NCI-H748 treated with DMSO at 0.1 percent for 48 hours (cell line): ENCODE results near the gene MYO15B.
"Not testable (repeated sequence)": the region's sequence is repeated elsewhere in the genome, so short reads cannot be mapped to it uniquely, and the experiment has no call there.

Experiments
- DNase-seq: peaks from one replicate; lab custom pipeline; 2025; lab: John Stamatoyannopoulos, UW

Gene MYO15B

GRCh38 chr17:75624714-75625345 lies 37.2 kb downstream of the MYO15B start:
- no peak for DNase-seq

GRCh38 chr17:75625813-75626486 lies 38.4 kb downstream of the MYO15B start:
- DNase-seq = no peak

DNA sequence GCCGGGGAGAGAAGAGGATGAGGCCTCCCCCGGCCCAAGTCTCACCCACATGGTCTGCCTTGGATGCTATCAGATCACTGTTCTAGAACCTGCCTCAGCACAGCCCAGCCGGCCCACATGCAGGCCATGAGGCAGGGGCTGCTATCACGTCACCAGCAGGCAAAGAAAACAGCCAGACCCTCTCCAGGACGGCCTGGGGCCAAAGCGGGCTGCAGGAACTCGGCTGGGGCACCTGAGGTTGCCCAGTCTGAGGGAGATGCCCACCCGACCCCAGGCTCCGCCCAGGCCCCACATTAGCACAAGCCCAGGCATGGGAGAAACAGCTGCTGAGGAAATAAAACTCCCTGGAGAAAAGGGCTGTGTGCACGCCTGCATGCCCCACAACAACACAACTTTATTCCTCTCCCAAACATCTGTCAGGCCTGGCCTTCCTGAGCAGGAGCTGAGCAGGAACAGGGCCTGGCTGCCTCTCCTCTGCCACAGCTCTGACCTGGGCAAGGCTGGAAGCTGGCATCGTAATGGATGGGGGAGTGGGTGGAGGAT lies 39.0 kb downstream of the MYO15B start:
- no peak for DNase-seq

DNA sequence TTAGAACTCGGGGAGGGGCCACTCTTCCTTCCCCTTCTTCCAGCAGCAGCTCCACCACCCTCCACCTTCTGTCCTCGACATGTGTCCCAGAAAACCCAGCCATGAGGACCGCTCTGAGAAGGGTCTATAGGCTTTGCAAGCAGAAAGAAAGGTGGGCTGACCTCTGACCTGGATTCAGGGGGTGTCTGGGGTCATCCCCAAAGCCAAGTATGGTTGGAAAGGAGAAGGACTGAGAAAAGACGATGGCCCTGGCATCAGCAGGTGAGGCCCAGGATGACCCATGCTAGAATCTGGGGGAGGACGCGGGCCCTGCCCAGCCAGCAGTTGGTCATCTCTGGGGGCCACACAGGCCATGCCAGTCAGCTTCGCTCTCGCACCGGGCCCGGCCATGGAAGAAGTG lies 39.5 kb downstream of the MYO15B start:
- DNase-seq = no peak

DNA sequence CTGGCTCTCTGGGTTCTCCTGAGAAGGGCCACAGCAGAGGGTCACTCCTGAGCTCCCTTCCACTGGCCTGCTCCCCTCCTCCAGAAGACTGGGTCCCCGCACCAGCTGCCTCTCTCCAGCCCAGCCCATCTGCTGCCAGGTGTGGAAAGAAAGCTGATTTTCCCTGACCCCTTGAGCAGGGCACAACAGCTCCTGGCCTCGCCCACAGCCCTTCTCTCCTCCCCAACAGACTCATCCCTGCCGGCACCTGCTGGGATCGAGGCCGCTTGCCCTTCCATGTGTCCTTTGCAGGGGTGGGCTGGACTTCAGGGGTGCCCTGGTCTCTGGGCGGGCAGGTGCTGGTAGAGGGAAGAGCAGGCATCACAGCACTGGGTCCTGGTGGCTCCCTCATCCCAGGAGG lies 40.8 kb downstream of the MYO15B start:
- no peak for DNase-seq

- DNase-seq = no peak
Observed at GRCh38 chr17:75629157-75629556, 41.6 kb downstream of the MYO15B start.

DNA sequence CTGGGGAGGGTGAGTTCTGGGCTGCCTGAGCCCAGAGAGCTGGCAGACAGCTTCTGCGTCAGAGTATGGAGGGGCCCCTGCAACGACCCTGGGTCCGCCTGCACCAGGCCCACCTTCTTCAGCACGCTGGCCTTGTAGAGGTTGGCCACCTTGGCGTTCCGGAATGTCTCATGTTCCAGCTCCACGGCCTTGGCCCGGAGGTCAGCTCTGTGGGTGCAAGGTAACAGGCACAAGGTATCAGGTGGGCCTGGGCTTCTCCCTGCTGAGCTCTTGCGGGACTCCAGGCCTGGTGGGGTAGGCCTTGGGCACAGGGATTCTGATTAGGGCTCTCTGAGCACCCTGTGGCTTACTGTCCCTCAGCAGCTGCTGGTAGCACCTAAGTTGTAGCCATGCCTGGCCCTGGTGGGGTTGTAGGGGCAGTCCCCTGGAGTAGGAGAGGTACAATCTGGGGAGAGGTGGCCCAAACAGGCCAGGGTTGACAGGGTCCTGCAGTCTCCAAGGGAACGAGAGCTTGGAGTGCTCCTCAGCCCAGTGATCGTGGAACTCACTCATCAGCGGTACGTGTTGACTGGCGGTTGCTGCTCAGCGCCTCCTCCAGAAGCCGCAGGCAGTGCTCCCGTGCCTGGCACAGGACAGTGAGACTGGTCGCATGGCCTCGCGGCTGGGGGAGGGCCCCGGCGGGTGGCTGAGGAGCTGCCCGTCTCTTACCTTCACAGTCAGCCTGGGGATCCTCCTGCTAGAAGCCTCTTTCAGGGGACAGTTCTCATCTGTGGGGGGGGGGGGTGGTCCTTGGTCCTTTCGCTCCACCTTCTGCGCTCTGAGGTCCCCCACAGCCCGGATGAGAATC lies 42.7 kb downstream of the MYO15B start:
- DNase-seq = no peak

- no peak for DNase-seq
Observed at GRCh38 chr17:75631353-75631752, 43.8 kb downstream of the MYO15B start.

GRCh38 chr17:75632428-75632827 lies 44.8 kb downstream of the MYO15B start:
- no peak for DNase-seq

DNA sequence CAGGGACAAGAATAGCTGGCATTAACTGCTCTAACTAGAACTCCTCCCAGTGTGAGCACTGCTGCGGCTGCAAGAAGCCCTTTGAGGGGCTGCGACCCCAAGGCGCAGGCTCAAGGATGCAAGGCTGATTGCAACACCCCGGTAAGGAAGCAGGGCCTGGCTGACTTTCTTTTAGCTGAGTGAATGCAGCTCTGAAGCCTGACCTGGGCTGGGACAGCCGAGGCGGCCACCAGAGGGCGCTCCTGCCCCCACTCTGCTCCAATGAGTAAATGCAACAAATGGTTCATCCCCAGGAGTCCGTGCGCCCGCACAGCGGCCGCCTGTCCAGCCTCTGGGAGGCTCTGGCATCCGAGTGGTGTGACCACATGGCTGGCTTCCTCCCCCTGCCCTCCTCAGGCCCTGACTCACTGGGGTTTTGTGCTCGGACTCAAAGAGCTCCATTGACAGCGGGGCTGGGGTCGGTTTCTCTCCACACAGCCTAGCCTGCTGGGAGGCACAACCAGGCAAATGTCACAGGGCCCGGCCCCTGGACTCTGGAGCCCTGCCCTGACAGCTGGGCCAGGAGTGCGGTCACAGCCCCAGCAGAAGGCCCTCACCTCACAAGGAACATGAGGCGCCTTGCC lies 45.4 kb downstream of the MYO15B start, which contains the start of gene SMIM5:
Gene SMIM5 (plus strand): TSS at position 572 of the 623 bp plus-strand sequence. CDS start 6,768 bp downstream, outside the sequence.
- peak; percentile 13 for DNase-seq

- DNase-seq = peak; percentile 40
Observed at GRCh38 chr17:75633486-75634375, 46.1 kb downstream of the MYO15B start.

DNA sequence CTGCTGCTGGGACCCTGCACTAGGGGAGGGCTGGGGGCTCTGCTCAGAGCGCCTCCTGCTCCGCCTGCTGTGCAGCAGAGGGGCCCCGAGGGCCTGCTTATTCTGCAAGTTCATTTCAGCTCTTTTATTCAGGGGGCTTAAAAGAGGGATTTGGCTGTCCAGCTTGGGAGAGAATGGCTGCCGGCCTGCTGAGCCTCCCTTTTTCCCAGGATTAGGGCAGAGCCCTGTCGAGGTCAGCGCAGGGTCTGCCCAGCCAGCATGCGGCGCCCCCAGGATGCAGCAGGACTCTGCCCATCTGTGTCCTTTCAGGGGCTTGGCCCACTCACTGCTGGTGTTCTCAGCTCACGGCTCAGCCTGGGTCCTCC lies 46.8 kb downstream of the MYO15B start:
- DNase-seq = no peak

DNA sequence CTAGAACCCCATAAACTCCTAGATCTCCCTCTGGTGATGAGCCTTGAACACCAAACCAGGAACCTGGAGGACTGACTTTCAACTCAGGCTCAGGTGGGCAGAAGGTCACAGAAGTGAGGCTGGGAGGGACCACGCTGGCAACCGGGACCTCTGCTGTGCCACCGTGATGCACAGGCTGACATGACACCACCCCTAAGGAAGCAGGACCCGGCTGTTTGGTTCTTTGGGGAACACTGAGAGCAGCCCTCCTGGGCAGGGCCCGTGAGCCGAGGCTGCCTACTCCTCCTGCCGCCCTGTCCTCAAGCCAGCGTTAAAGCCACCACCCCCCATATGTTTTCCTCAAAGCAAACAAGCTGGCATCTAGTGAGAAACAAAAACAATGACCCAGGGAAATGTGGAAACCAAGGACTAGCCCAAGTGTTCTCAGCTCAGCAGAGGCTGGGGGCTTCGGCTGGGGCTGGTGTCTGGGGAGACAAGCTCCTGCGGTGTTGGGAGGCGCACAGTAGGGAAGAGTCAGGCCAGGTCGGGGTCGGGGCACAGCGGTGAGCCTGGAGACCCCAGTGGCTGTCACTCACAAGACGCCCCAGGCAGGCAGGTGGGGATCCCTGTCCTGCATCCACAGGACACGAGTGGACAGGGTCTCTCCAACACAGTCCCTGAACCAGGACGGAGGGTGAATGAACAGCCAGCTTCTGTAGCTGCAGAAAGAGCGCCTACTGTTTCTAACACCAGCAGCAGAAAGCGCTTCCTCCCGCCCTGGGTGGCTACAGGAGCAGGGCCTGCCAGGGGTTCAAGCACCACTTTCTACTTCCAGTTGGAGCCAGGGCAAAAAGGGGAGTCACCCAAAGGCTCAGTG lies 47.4 kb downstream of the MYO15B start:
- DNase-seq = no peak

- no peak for DNase-seq
Observed at GRCh38 chr17:75635610-75636202, 48.1 kb downstream of the MYO15B start.

DNA sequence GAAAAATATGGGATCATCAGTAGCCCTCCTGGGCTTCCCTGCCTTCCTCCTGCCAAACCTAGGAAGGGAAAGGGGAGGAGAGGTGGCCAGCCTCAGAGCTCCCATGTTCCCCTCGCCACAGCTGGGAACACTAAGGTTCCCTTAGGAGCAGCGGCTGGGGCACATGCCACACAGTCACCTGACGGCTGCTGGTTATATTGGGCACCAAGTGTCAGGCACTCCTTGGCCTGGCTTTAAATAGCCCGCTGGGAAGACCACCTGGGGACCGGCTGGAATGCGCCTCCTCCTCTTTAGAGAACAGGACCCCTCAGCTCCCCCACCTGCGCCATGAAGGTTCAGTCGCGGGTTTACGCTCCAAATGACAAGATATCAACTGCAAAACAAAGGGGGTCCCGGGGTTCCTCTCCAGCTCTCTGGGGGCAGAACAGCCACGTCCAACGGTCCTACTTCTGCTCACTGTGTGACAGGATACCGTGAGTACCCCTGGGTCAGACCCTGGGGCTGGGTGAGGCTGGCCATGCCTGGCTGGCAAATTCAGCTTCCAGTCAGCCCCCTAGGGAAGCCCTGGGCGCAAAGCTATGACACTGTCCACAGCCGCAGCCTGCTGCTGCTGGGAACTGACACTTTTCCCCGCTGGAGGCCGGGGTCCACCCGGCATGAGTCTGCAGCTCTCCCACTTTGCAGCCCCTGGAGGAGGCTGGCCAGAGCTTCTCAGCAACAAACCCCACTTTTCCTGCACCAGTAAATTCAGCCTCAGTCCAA lies 49.0 kb downstream of the MYO15B start:
- no peak for DNase-seq

DNA sequence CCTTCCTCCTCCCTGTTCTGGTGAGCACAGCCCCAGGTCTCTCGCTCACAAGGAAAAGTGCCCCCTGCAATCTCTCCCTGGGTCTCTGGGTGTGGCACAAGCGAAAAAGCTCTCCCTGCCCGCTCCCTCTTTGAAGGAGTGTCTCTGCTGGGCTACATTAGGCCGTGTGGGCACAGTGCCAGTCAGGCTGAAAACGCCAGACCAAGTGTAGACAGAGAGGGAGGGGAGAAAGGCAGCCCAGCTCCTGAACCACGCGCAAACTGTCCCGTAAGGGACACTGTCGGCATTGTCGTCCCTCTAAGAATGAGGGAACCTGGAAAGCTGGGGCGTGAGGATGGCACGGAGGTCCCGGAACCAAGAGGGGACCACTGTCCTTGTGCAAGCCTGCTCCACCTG lies 49.5 kb downstream of the MYO15B start:
- no peak for DNase-seq

DNA sequence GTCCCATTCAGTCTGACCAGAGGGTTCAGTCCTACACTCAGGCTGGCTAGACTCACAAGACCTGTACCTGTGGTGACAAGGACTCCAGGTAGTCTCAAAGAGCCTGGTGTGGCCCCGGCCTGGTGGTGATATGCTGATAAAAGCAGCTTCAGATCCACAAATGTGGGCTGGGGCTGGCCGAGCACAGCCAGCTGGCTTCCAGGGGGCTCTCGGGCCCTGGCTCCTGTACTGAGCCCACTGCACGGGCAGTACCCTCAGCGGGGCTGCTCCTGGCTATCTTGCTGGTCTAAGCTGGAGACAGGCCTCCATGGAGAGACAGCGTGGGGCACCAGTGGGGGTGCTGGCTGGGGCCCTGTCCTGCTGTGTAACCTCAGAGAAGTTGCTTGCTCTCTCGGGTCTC lies 50.0 kb downstream of the MYO15B start:
- no peak for DNase-seq

GRCh38 chr17:75638039-75638438 lies 50.4 kb downstream of the MYO15B start:
- not testable (repeated sequence) for DNase-seq

DNA sequence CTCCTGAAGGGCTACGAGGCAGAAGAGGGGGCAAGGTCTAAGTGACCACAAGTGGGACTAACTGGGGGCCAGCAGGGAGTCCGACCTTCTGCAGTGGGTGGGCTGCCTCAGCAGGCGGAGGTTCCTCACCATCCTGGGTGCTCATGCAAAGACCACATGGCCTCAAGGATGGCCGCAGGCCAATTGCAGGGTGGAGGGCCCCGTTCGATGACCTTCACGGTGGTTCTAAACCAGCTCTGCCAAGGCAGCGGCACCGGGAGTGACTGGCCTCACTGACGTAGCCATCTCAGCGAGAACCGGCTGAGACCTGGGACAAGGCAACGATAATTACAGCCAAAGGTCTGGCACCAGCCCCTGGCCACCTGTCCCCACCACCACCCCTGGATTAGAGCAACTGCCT lies 51.3 kb downstream of the MYO15B start:
- no peak for DNase-seq
